MCF 10A (cell line): ENCODE data around the gene RPL27. TPM values are rescaled to one million over a fixed set of nuclear protein-coding genes. Genes with fewer than 3 reads are reported as not detected.

Experiments
- BruUV-seq: library from RNA; stranded (reverse); fragments of 400-500 nt; replicated peaks from 2 replicates; lab custom pipeline; 2021; lab: Mats Ljungman, UMichigan
- CTCF ChIA-PET: fragments of 300-600 bp; sonication (Branson Sonifier 250); formaldehyde crosslinking; extraction: SDS; loops from one replicate; lab custom pipeline; 2021; ENCODE audit warnings: antibody characterized with exemption, inconsistent platforms; lab: Yijun Ruan, JAX
- POLR2A ChIA-PET: fragments of 300-600, 350-650 bp; sonication (Branson Sonifier 250); formaldehyde crosslinking; extraction: SDS; loops from one replicate; lab custom pipeline; 2020; ENCODE audit warnings: antibody characterized with exemption, inconsistent platforms; lab: Yijun Ruan, JAX
- DNase-seq: peaks from one replicate; pipeline ENCODE4 v3.0.0-alpha.2; 2018; ENCODE audit not compliant: unreplicated experiment
- H3K27ac Mint-ChIP-seq: one replicate; pipeline ENCODE4 v1.8.0; 2022; ENCODE audit warnings: mild to moderate bottlenecking, low read depth, mixed read lengths; ENCODE audit not compliant: unreplicated experiment
- H3K27me3 Mint-ChIP-seq: one replicate; pipeline ENCODE4 v1.8.0; 2022; ENCODE audit warnings: mixed read lengths; ENCODE audit not compliant: insufficient read depth, unreplicated experiment
- H3K36me3 Mint-ChIP-seq: one replicate; pipeline ENCODE4 v1.8.0; 2022; ENCODE audit warnings: mild to moderate bottlenecking, moderate library complexity, mixed read lengths; ENCODE audit not compliant: insufficient read depth, unreplicated experiment
- H3K4me1 Mint-ChIP-seq: one replicate; pipeline ENCODE4 v1.8.0; 2022; ENCODE audit warnings: mixed read lengths; ENCODE audit not compliant: insufficient read depth, unreplicated experiment
- H3K4me3 Mint-ChIP-seq: one replicate; pipeline ENCODE4 v1.8.0; 2022; ENCODE audit warnings: mild to moderate bottlenecking, moderate library complexity, mixed read lengths; ENCODE audit not compliant: unreplicated experiment
- H3K9me3 Mint-ChIP-seq: one replicate; pipeline ENCODE4 v1.8.0; 2022; ENCODE audit warnings: mixed read lengths; ENCODE audit not compliant: unreplicated experiment
- intact Hi-C: fragments of 100-400 bp; cut with micrococcal nuclease; formaldehyde crosslinking; loops from 2 replicates; pipeline ENCODE4 v1.14.1; 2022
- total RNA-seq: library from RNA; stranded (reverse); gene quantifications from 2 replicates; pipeline ENCODE4 v1.2.3, GENCODE V29; 2022
- TF ChIP-seq, protein P1 (sequence below): fragments of 200-600 bp; IDR thresholded peaks from one replicate; pipeline ENCODE4 v1.8.0; 2022; ENCODE audit warnings: antibody characterized with exemption, mild to moderate bottlenecking; ENCODE audit not compliant: unreplicated experiment

Gene RPL27
- total RNA-seq, 1 experiment from 2014 or later = 1,226 TPM

GRCh38 chr17:43016216-43016615 lies 18.0 kb downstream of the RPL27 start:
- intact Hi-C loops = no loop called here
- POLR2A ChIA-PET = no interaction called here
- Mint-ChIP-seq H3K36me3 (peaks cover 48% of the 10 kb centered on the region), H3K4me3 (no peak overlapping the region), H3K9me3 (no peaks in the 10 kb centered on the region), H3K27me3 (no peaks in the 10 kb centered on the region), H3K4me1 (peaks cover 14% of the 10 kb centered on the region), H3K27ac (no peak overlapping the region)
- CTCF ChIA-PET = no interaction called here
- BruUV-seq = no TSS peak
- DNase-seq = no peak
- TF ChIP-seq, protein P1, sequence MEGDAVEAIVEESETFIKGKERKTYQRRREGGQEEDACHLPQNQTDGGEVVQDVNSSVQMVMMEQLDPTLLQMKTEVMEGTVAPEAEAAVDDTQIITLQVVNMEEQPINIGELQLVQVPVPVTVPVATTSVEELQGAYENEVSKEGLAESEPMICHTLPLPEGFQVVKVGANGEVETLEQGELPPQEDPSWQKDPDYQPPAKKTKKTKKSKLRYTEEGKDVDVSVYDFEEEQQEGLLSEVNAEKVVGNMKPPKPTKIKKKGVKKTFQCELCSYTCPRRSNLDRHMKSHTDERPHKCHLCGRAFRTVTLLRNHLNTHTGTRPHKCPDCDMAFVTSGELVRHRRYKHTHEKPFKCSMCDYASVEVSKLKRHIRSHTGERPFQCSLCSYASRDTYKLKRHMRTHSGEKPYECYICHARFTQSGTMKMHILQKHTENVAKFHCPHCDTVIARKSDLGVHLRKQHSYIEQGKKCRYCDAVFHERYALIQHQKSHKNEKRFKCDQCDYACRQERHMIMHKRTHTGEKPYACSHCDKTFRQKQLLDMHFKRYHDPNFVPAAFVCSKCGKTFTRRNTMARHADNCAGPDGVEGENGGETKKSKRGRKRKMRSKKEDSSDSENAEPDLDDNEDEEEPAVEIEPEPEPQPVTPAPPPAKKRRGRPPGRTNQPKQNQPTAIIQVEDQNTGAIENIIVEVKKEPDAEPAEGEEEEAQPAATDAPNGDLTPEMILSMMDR = no peak

- H3K4me3 Mint-ChIP-seq = no peak overlapping the region
- H3K9me3 Mint-ChIP-seq = no peaks in the 10 kb centered on the region
- intact Hi-C loops = no loop called here
- H3K4me1 Mint-ChIP-seq = peaks cover 14% of the 10 kb centered on the region
- no peak for DNase-seq
- H3K27me3 Mint-ChIP-seq = no peaks in the 10 kb centered on the region
- POLR2A ChIA-PET = interaction anchor here (1.1 to 1.3 kb wide), 4 partner anchors 11 to 154 kb away, joined by 3 to 4 read pairs (median 3); partner anchors contain the start of gene RPL27
- H3K36me3 Mint-ChIP-seq = peaks cover 55% of the 10 kb centered on the region
- TF ChIP-seq, protein P1 = no peak
- BruUV-seq = no TSS peak
- no peak overlapping the region for H3K27ac Mint-ChIP-seq
- CTCF ChIA-PET = interaction anchor here (0.6 to 1.7 kb wide), 2 partner anchors 11 to 68 kb away, joined by 3 to 4 read pairs; partner anchors contain the start of gene IFI35
Observed at GRCh38 chr17:43018008-43018853, 20.0 kb downstream of the RPL27 start.

DNA sequence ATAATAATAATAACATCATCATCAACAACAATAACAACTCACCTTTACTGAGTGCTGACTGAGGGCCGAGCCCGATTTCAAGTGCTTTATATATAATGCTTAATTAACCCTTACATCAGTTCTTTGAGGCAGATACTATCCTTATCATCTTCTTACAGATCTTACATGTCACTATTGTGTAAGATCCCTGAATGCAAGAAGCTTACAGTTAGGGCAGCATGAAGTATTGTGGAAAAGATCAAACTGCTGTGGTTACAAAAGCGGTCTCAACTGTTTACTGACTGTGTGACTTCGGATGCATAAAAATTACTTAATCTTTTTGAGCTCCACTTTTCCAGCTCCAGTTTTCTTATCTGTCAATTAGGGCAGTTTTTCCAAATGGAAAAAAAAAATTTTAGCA lies 20.7 kb downstream of the RPL27 start:
- H3K36me3 Mint-ChIP-seq = peaks cover 49% of the 10 kb centered on the region
- DNase-seq = no peak
- peaks cover 14% of the 10 kb centered on the region for H3K4me1 Mint-ChIP-seq
- intact Hi-C loops = no loop called here
- H3K27ac Mint-ChIP-seq = no peak overlapping the region
- CTCF ChIA-PET = interaction anchor here (0.6 to 1.7 kb wide), 3 partner anchors 12 to 1514 kb away, joined by 3 to 4 read pairs (median 3); partner anchors contain the start of gene IFI35
- TF ChIP-seq, protein P1 = no peak
- POLR2A ChIA-PET = interaction anchor here (0.6 to 1.3 kb wide), 5 partner anchors 12 to 195 kb away, joined by 3 to 4 read pairs (median 3); partner anchors contain the start of genes BECN1 and RPL27
- H3K4me3 Mint-ChIP-seq = peak overlapping the region; percentile 91
- no peaks in the 10 kb centered on the region for H3K9me3 Mint-ChIP-seq
- no peaks in the 10 kb centered on the region for H3K27me3 Mint-ChIP-seq
- BruUV-seq = no TSS peak

- POLR2A ChIA-PET = interaction anchor here (0.6 to 3.4 kb wide), 7 partner anchors 12 to 195 kb away, joined by 3 to 30 read pairs (median 3); partner anchors contain the start of genes BECN1, IFI35 and RPL27
- Mint-ChIP-seq H3K9me3 (no peaks in the 10 kb centered on the region), H3K4me1 (peaks cover 17% of the 10 kb centered on the region), H3K27ac (no peak overlapping the region), H3K36me3 (peaks cover 45% of the 10 kb centered on the region), H3K4me3 (peak overlapping the region; percentile 91), H3K27me3 (no peaks in the 10 kb centered on the region)
- DNase-seq = no peak
- TF ChIP-seq, protein P1 = no peak
- intact Hi-C loops = no loop called here
- BruUV-seq = no TSS peak
- CTCF ChIA-PET = interaction anchor here (0.6 to 1.7 kb wide), 2 partner anchors 12 to 1513 kb away, joined by 3 read pairs; partner anchors contain the start of gene IFI35
Observed at GRCh38 chr17:43019418-43019817, 21.2 kb downstream of the RPL27 start.
